Neuronal stem cell (in vitro differentiated cells): ENCODE data around the gene TSPEAR.

ENCODE experiments used
- DNase-seq: peaks from one replicate; pipeline ENCODE4 v3.0.0-alpha.2; 2013; ENCODE audit warnings: low spot score
- H2AFZ ChIP-seq: one replicate; pipeline ENCODE4 v1.6.1; 2013; ENCODE audit warnings: mild to moderate bottlenecking, low read length, inconsistent platforms
- H2AK5ac ChIP-seq: 2 replicates; pipeline ENCODE4 v1.6.1; 2013; ENCODE audit warnings: low read depth, mild to moderate bottlenecking, inconsistent platforms, low read length, moderate library complexity, mixed read lengths
- H2BK120ac ChIP-seq: 2 replicates; pipeline ENCODE4 v1.6.1; 2013; ENCODE audit warnings: low read depth, mild to moderate bottlenecking, inconsistent platforms, low read length, moderate library complexity, mixed read lengths
- H2BK12ac ChIP-seq: one replicate; pipeline ENCODE4 v1.6.1; 2013; ENCODE audit warnings: low read length, inconsistent platforms
- H2BK15ac ChIP-seq: 2 replicates; pipeline ENCODE4 v1.6.1; 2013; ENCODE audit warnings: mild to moderate bottlenecking, low read length, inconsistent platforms, mixed read lengths
- H2BK5ac ChIP-seq: one replicate; pipeline ENCODE4 v1.6.1; 2013; ENCODE audit warnings: inconsistent platforms, mild to moderate bottlenecking, low read length, moderate library complexity
- H3K14ac ChIP-seq: one replicate; pipeline ENCODE4 v1.6.1; 2013; ENCODE audit warnings: low read length, inconsistent platforms
- H3K18ac ChIP-seq: 2 replicates; pipeline ENCODE4 v1.6.1; 2013; ENCODE audit warnings: low read length, inconsistent platforms
- H3K23ac ChIP-seq: 2 replicates; pipeline ENCODE4 v1.6.1; 2013; ENCODE audit warnings: low read depth, mild to moderate bottlenecking, mixed read lengths, low read length, inconsistent platforms; ENCODE audit not compliant: poor library complexity
- H3K27ac ChIP-seq: replicated peaks from 3 replicates; pipeline ENCODE4 v1.5.1; 2013; ENCODE audit warnings: low read length, inconsistent platforms
- H3K27me3 ChIP-seq, 3 experiments: 2 replicates each; pipeline ENCODE4 v1.6.1; 2013; ENCODE audit warnings: low read length in 3 of 3, mild to moderate bottlenecking in 2 of 3, inconsistent platforms in 1 of 3, low read depth in 1 of 3, mixed read lengths in 1 of 3, moderate library complexity in 1 of 3; ENCODE audit not compliant: control insufficient read depth in 3 of 3, insufficient read depth in 3 of 3
- H3K36me3 ChIP-seq, 2 donors: replicated peaks in 1 of 2; 2 replicates each; pipeline ENCODE4 v1.6.1; 2013; ENCODE audit warnings: low read length in 2 of 2; ENCODE audit not compliant: control insufficient read depth in 2 of 2, insufficient read depth in 2 of 2
- H3K4ac ChIP-seq: 2 replicates; pipeline ENCODE4 v1.6.1; 2013; ENCODE audit warnings: inconsistent platforms, mild to moderate bottlenecking, low read length, moderate library complexity
- H3K4me1 ChIP-seq, 2 donors: 1 replicate in 1 of 2; 2 replicates in 1 of 2; pipeline ENCODE4 v1.6.1; 2013; ENCODE audit warnings: low read length in 2 of 2, low read depth in 1 of 2; ENCODE audit not compliant: control insufficient read depth in 2 of 2, insufficient read depth in 1 of 2
- H3K4me2 ChIP-seq: one replicate; pipeline ENCODE4 v1.6.1; 2013; ENCODE audit warnings: mild to moderate bottlenecking, low read length, inconsistent platforms; ENCODE audit not compliant: insufficient read depth, poor library complexity, severe bottlenecking
- H3K4me3 ChIP-seq, 2 donors: 2 replicates each; pipeline ENCODE4 v1.5.1; 2013; ENCODE audit warnings: low read length in 2 of 2, mild to moderate bottlenecking in 2 of 2, inconsistent platforms in 1 of 2, moderate library complexity in 1 of 2
- H3K79me1 ChIP-seq: one replicate; pipeline ENCODE4 v1.6.1; 2013; ENCODE audit warnings: low read depth, mild to moderate bottlenecking, inconsistent platforms, low read length, moderate library complexity
- H3K9ac ChIP-seq: one replicate; pipeline ENCODE4 v1.6.1; 2013; ENCODE audit warnings: mild to moderate bottlenecking, low read depth, low read length, inconsistent platforms; ENCODE audit not compliant: poor library complexity
- H3K9me3 ChIP-seq, 2 donors: replicated peaks in 1 of 2; 2 replicates each; pipeline versions ENCODE3 to v1.6.1; 2013; ENCODE audit warnings: low read length in 2 of 2, mild to moderate bottlenecking in 2 of 2, inconsistent platforms in 1 of 2, low read depth in 1 of 2, mixed read lengths in 1 of 2, moderate library complexity in 1 of 2; ENCODE audit not compliant: control insufficient read depth in 2 of 2, insufficient read depth in 1 of 2
- H4K8ac ChIP-seq: one replicate; pipeline ENCODE4 v1.6.1; 2013; ENCODE audit warnings: low read depth, mild to moderate bottlenecking, inconsistent platforms, low read length, moderate library complexity
- H4K91ac ChIP-seq: one replicate; pipeline ENCODE4 v1.6.1; 2013; ENCODE audit warnings: low read length, low read depth, mild to moderate bottlenecking, inconsistent platforms; ENCODE audit not compliant: poor library complexity
- WGBS, 2 donors: extraction: QIAGEN DNeasy Blood & Tissue Kit; methylation state at CpG; one replicate each; pipeline ENCODE4 v1.1.7; 2013; ENCODE audit warnings: missing lambda C conversion rate in 2 of 2, mixed read lengths in 1 of 2; ENCODE audit not compliant: insufficient read length in 2 of 2, insufficient replicate concordance in 1 of 2; ENCODE audit errors: extremely low coverage in 2 of 2; 5-methylcytosine and 5-hydroxymethylcytosine counted together

The TSPEAR gene

GRCh38 chr21:44537930-44538911 is 173.2 kb downstream of the TSPEAR start:
- Histone ChIP-seq H3K4me2 (no peak overlapping the region), H4K91ac (no peak overlapping the region), H3K14ac (peak overlapping the region; percentile 91), H3K4me1 (no peaks in the 10 kb centered on the region), H2AFZ (no peak overlapping the region), H2BK12ac (peak overlapping the region; percentile 97), H2AK5ac (peak overlapping the region; percentile 86), H3K79me1 (no peaks in the 10 kb centered on the region), H3K18ac (peak overlapping the region; percentile 87), H4K8ac (no peak overlapping the region), H3K9me3 (peaks cover 1 to 9% of the 10 kb centered on the region in 2 donors), H3K27me3 (peaks cover 0 to 15% (median 0%) of the 10 kb centered on the region in 3 experiments), H2BK5ac (no peak overlapping the region), H3K23ac (peak overlapping the region; percentile 48), H2BK15ac (peak overlapping the region; percentile 95), H3K4ac (peak overlapping the region; percentile 17), H3K9ac (peak overlapping the region; percentile 68), H3K27ac (no peak overlapping the region), H3K4me3 (no peak overlapping the region), H3K36me3 (no peaks in the 10 kb centered on the region), H2BK120ac (peak overlapping the region; percentile 41)
- no CpG with 5 or more reads among the region's 33 CpGs for WGBS, 2 donors
- DNase-seq: no peak

GRCh38 chr21:44535963-44536362 is 175.4 kb downstream of the TSPEAR start:
- Histone ChIP-seq H2AK5ac (no peak overlapping the region), H3K4me1 (no peaks in the 10 kb centered on the region), H3K23ac (no peak overlapping the region), H3K27ac (no peak overlapping the region), H3K9me3 (peaks cover 0 to 1% of the 10 kb centered on the region in 2 donors), H3K18ac (no peak overlapping the region), H3K79me1 (no peaks in the 10 kb centered on the region), H4K8ac (no peak overlapping the region), H3K27me3 (peaks cover 0 to 31% (median 0%) of the 10 kb centered on the region in 3 experiments), H2AFZ (peak overlapping the region; percentile 17), H3K36me3 (no peaks in the 10 kb centered on the region), H3K4me3 (no peak overlapping the region), H3K4me2 (no peak overlapping the region), H3K4ac (no peak overlapping the region), H2BK12ac (no peak overlapping the region), H4K91ac (no peak overlapping the region), H2BK5ac (no peak overlapping the region), H2BK15ac (peak overlapping the region; percentile 46), H2BK120ac (no peak overlapping the region), H3K9ac (no peak overlapping the region), H3K14ac (no peak overlapping the region)
- no CpG with 5 or more reads among the region's 7 CpGs for WGBS, 2 donors
- no peak for DNase-seq

GRCh38 chr21:44534688-44535087 is 176.7 kb downstream of the TSPEAR start:
- Histone ChIP-seq H2BK5ac (no peak overlapping the region), H3K4me1 (no peaks in the 10 kb centered on the region), H3K14ac (no peak overlapping the region), H2AK5ac (peak overlapping the region; percentile 33), H3K4me2 (no peak overlapping the region), H4K8ac (peak overlapping the region; percentile 68), H2BK120ac (no peak overlapping the region), H2AFZ (no peak overlapping the region), H4K91ac (no peak overlapping the region), H2BK15ac (no peak overlapping the region), H3K4me3 (no peak overlapping the region), H3K23ac (no peak overlapping the region), H3K9me3 (peaks cover 0 to 1% of the 10 kb centered on the region in 2 donors), H3K27ac (no peak overlapping the region), H3K18ac (no peak overlapping the region), H3K79me1 (no peaks in the 10 kb centered on the region), H3K36me3 (no peaks in the 10 kb centered on the region), H3K4ac (no peak overlapping the region), H3K9ac (no peak overlapping the region), H3K27me3 (peaks cover 0 to 33% (median 0%) of the 10 kb centered on the region in 3 experiments), H2BK12ac (no peak overlapping the region)
- WGBS, 2 donors: no CpG with 5 or more reads among the region's 6 CpGs
- no peak for DNase-seq

GRCh38 chr21:44533891-44534627 is 177.3 kb downstream of the TSPEAR start:
- Histone ChIP-seq H2BK120ac (no peak overlapping the region), H3K14ac (no peak overlapping the region), H3K4me2 (no peak overlapping the region), H3K9me3 (peaks cover 0 to 1% of the 10 kb centered on the region in 2 donors), H3K27ac (no peak overlapping the region), H4K91ac (no peak overlapping the region), H2BK15ac (no peak overlapping the region), H2BK5ac (no peak overlapping the region), H3K79me1 (no peaks in the 10 kb centered on the region), H2AK5ac (peak overlapping the region; percentile 85), H3K9ac (no peak overlapping the region), H2AFZ (no peak overlapping the region), H3K4ac (no peak overlapping the region), H3K23ac (peak overlapping the region; percentile 45), H3K27me3 (peaks cover 0 to 33% (median 0%) of the 10 kb centered on the region in 3 experiments), H3K36me3 (no peaks in the 10 kb centered on the region), H3K4me3 (no peak overlapping the region), H4K8ac (peak overlapping the region; percentile 68), H3K18ac (peak overlapping the region; percentile 88), H2BK12ac (no peak overlapping the region), H3K4me1 (no peaks in the 10 kb centered on the region)
- WGBS, 2 donors: no CpG with 5 or more reads among the region's 21 CpGs
- no peak for DNase-seq
